HepG2 (cell line): ENCODE measurements around the gene ME3. TPM values are rescaled to one million over a fixed set of nuclear protein-coding genes. Genes with fewer than 3 reads are reported as not detected.

Experiments used
- ATAC-seq: fragments of 200-7000 bp; cut with Tn5 transposase; 3 replicates; pipeline ENCODE4 v1.9.1; 2020; ENCODE audit warnings: mild to moderate bottlenecking, moderate library complexity
- BruUV-seq: library from RNA; stranded (reverse); fragments of 400-500 nt; replicated peaks from 2 replicates; lab custom pipeline; 2021; lab: Mats Ljungman, UMichigan
- CTCF ChIA-PET: fragments of 300-600 bp; formaldehyde crosslinking; extraction: SDS; loops from one replicate; lab custom pipeline; 2021; ENCODE audit warnings: low total read pairs, inconsistent platforms, low intra/inter-chr PET ratio; lab: Yijun Ruan, JAX
- POLR2A ChIA-PET: fragments of 350-600 bp; sonication (Branson Sonifier 250); formaldehyde crosslinking; loops from one replicate; lab custom pipeline; 2020; ENCODE audit warnings: antibody characterized with exemption, inconsistent platforms; lab: Yijun Ruan, JAX
- DNase-seq: peaks from one replicate; pipeline ENCODE4 v3.0.0-alpha.2; 2015; ENCODE audit warnings: low spot score
- FAIRE-seq: peaks from 3 replicates; lab custom pipeline; 2011; peaks lifted over from hg19 to GRCh38; lab: Jason Lieb, UNC
- H2AFZ ChIP-seq: one replicate; pipeline ENCODE4 v1.6.1; 2011; ENCODE audit warnings: low read length, inconsistent platforms
- H3K27ac ChIP-seq: fragments of 300-600 bp; 3 replicates; pipeline ENCODE4 v1.8.0; 2011; ENCODE audit warnings: mixed run types, mild to moderate bottlenecking, mixed read lengths, low read length, inconsistent platforms; ENCODE audit not compliant: insufficient read depth; ENCODE audit errors: extremely low read length
- H3K27me3 ChIP-seq, 2 experiments: fragments of 200-600 bp in 1 of 2; 2 replicates in 1 of 2; 3 replicates in 1 of 2; pipeline versions ENCODE4 v1.6.0 to v1.8.0; 2011; ENCODE audit warnings: low read length in 2 of 2, mild to moderate bottlenecking in 2 of 2, moderate library complexity in 2 of 2, inconsistent platforms in 1 of 2; ENCODE audit not compliant: insufficient read depth in 2 of 2, control insufficient read depth in 1 of 2
- H3K36me3 ChIP-seq, 2 experiments: fragments of 200-600 bp in 1 of 2; replicated peaks in 1 of 2; 2 replicates in 1 of 2; 3 replicates in 1 of 2; pipeline versions ENCODE4 v1.5.1 to v1.8.0; 2011; ENCODE audit warnings: low read length in 2 of 2, inconsistent platforms in 1 of 2; ENCODE audit not compliant: insufficient read depth in 2 of 2, control insufficient read depth in 1 of 2
- H3K4me1 ChIP-seq: 2 replicates; pipeline ENCODE4 v1.5.1; 2012; ENCODE audit warnings: low read length, inconsistent platforms; ENCODE audit not compliant: insufficient read depth
- H3K4me2 ChIP-seq: 2 replicates; pipeline ENCODE4 v1.6.0; 2011; ENCODE audit warnings: low read depth, low read length, inconsistent platforms
- H3K4me3 ChIP-seq, 3 experiments: fragments of 200-600 bp in 1 of 3; sonication (generic), shearing (Covaris generic) in 1 of 3; replicated peaks in 1 of 3; 2 replicates each; pipeline ENCODE4 v1.5.1; 2011 to 2016; ENCODE audit warnings: low read length in 3 of 3, inconsistent platforms in 2 of 3, low read depth in 2 of 3, mild to moderate bottlenecking in 2 of 3, control low read depth in 1 of 3, mixed read lengths in 1 of 3; ENCODE audit not compliant: insufficient read depth in 1 of 3
- H3K79me2 ChIP-seq: one replicate; pipeline ENCODE4 v1.6.1; 2011; ENCODE audit warnings: low read length, inconsistent platforms; ENCODE audit not compliant: insufficient read depth
- H3K9ac ChIP-seq: 2 replicates; pipeline ENCODE4 v1.6.0; 2011; ENCODE audit warnings: mild to moderate bottlenecking, low read depth, low read length, inconsistent platforms; ENCODE audit not compliant: insufficient read depth
- H3K9me3 ChIP-seq: 2 replicates; pipeline ENCODE4 v1.5.1; 2012; ENCODE audit warnings: mild to moderate bottlenecking, low read length
- H4K20me1 ChIP-seq: 2 replicates; pipeline ENCODE4 v1.6.0; 2011; ENCODE audit warnings: inconsistent platforms, mild to moderate bottlenecking, low read length, moderate library complexity; ENCODE audit not compliant: insufficient read depth
- E2F5 ChIP-seq: sonication (generic); formaldehyde crosslinking; conservative IDR thresholded peaks from 2 replicates; pipeline ENCODE4 v1.4.0; 2020; ENCODE audit warnings: missing genetic modification reagents
- HIC2 ChIP-seq: sonication (generic); formaldehyde crosslinking; IDR thresholded peaks from 2 replicates; pipeline ENCODE4 v1.9.0; 2022; ENCODE audit warnings: low read depth, missing genetic modification reagents
- HOXA5 ChIP-seq: sonication (generic); formaldehyde crosslinking; IDR thresholded peaks from 2 replicates; pipeline ENCODE4 v1.4.0; 2020; ENCODE audit warnings: missing genetic modification reagents
- KDM6A ChIP-seq: IDR thresholded peaks from 2 replicates; pipeline ENCODE4 v1.6.1; 2016; ENCODE audit warnings: low read depth
- MAF1 ChIP-seq: sonication (generic); formaldehyde crosslinking; IDR thresholded peaks from 2 replicates; pipeline ENCODE4 v1.5.0; 2020; ENCODE audit warnings: missing genetic modification reagents, borderline replicate concordance
- PHF8 ChIP-seq: sonication (generic); formaldehyde crosslinking; IDR thresholded peaks from 2 replicates; pipeline ENCODE4 v1.5.0; 2020; ENCODE audit warnings: missing genetic modification reagents
- SP140L ChIP-seq: sonication (generic); formaldehyde crosslinking; IDR thresholded peaks from 2 replicates; pipeline ENCODE4 v1.4.0; 2020; ENCODE audit warnings: missing genetic modification reagents, borderline replicate concordance
- TOE1 ChIP-seq: sonication (generic); formaldehyde crosslinking; IDR thresholded peaks from 2 replicates; pipeline ENCODE4 v1.4.0; 2020; ENCODE audit warnings: mild to moderate bottlenecking, missing genetic modification reagents
- UBTF ChIP-seq: sonication (generic); formaldehyde crosslinking; IDR thresholded peaks from 2 replicates; pipeline ENCODE4 v1.4.0; 2020; ENCODE audit warnings: mild to moderate bottlenecking, missing genetic modification reagents
- ZBTB34 ChIP-seq: sonication (generic); formaldehyde crosslinking; IDR thresholded peaks from 2 replicates; pipeline ENCODE4 v1.8.0; 2022; ENCODE audit warnings: mild to moderate bottlenecking, missing genetic modification reagents
- ZNF431 ChIP-seq: sonication (generic); formaldehyde crosslinking; IDR thresholded peaks from 2 replicates; pipeline ENCODE4 v1.9.0; 2022; ENCODE audit warnings: missing genetic modification reagents, low read depth, mild to moderate bottlenecking, borderline replicate concordance
- ZNF512 ChIP-seq: sonication (generic); formaldehyde crosslinking; IDR thresholded peaks from 2 replicates; pipeline ENCODE4 v1.4.0; 2020; ENCODE audit warnings: mild to moderate bottlenecking, missing genetic modification reagents
- ZNF597 ChIP-seq: sonication (generic); formaldehyde crosslinking; IDR thresholded peaks from 2 replicates; pipeline ENCODE4 v1.5.0; 2020; ENCODE audit warnings: missing genetic modification reagents
- in situ Hi-C: cut with HindIII; loops from 2 replicates; pipeline ENCODE4 v1.10.0; 2017; ENCODE audit warnings: low pct_unique_long_range_greater_than_20kb; ENCODE audit not compliant: extremely low pct_ligation_motif_present
- intact Hi-C: fragments of 100-400 bp; cut with micrococcal nuclease; formaldehyde crosslinking; loops from one replicate; pipeline ENCODE4 v1.10.0; 2022; ENCODE audit not compliant: unreplicated experiment
- polyA plus RNA-seq, 8 experiments: library from polyadenylated mRNA; depleted of rRNA in 3 of 8; stranded (reverse) in 7 of 8; unstranded in 1 of 8; fragments of >200 nt; fragmentation: Illumina TruSeq in 4 of 8; extraction: Trizol in 4 of 8; gene quantifications; 2 replicates each; pipeline versions ENCODE4 v1.2.1 to v1.2.3, GENCODE V29; 2011 to 2016; ENCODE audit warnings: low read depth in 4 of 8, missing spikeins in 1 of 8, mixed read lengths in 1 of 8; ENCODE audit not compliant: insufficient read depth in 1 of 8
- total RNA-seq, 5 experiments: library from RNA; depleted of rRNA; stranded (reverse); fragments of >200 nt; fragmentation: Illumina TruSeq; extraction: Trizol; gene quantifications; 2 replicates each; pipeline ENCODE4 v1.2.3, GENCODE V29; 2016; ENCODE audit warnings: low read depth in 1 of 5

The ME3 gene
- total and polyA plus RNA-seq, 2 of the 13 experiments (the other 11 are each of a cell fraction or from before 2014, with no cell fraction given): not detected

- H3K9me3 ChIP-seq: no peaks in the 10 kb centered on the region
- FAIRE-seq (no peak), DNase-seq (no peak), ATAC-seq (no peak)
- TF ChIP-seq UBTF (CRISPR knock-in tag) (no peak), ZBTB34 (CRISPR knock-in tag) (no peak), SP140L (no peak), E2F5 (CRISPR knock-in tag) (no peak), ZNF431 (CRISPR knock-in tag) (no peak), PHF8 (no peak), HIC2 (no peak), HOXA5 (CRISPR knock-in tag) (no peak), TOE1 (CRISPR knock-in tag) (no peak), ZNF512 (CRISPR knock-in tag) (no peak), KDM6A (CRISPR knock-in tag) (no peak), ZNF597 (CRISPR knock-in tag) (no peak), MAF1 (CRISPR knock-in tag) (no peak)
- no peak overlapping the region for H3K4me2 ChIP-seq
- in situ Hi-C loops (no loop called here), intact Hi-C loops (no loop called here)
- no peak overlapping the region for H3K27ac ChIP-seq
- no peaks in the 10 kb centered on the region for H3K36me3 ChIP-seq
- H3K79me2 ChIP-seq: no peaks in the 10 kb centered on the region
- no TSS peak for BruUV-seq
- H3K4me1 ChIP-seq: no peaks in the 10 kb centered on the region
- ChIA-PET CTCF (no interaction called here), POLR2A (no interaction called here)
- H2AFZ ChIP-seq: no peak overlapping the region
- H4K20me1 ChIP-seq: no peaks in the 10 kb centered on the region; the same call in 1 of the 2 replicates
- H3K9ac ChIP-seq: no peak overlapping the region
- peaks cover 7 to 35% of the 10 kb centered on the region in 2 experiments; a peak in 4 of 5 replicates for H3K27me3 ChIP-seq
- H3K4me3 ChIP-seq: no peak overlapping the region
Measured at GRCh38 chr11:86695373-86695772, 23.0 kb upstream of the ME3 start.
